NCI-H2196 treated with DMSO at 0.1 percent for 48 hours (cell line): Measurements from ENCODE around the gene MITD1.
"Not testable (repeated sequence)": the region's sequence is repeated elsewhere in the genome, so short reads cannot be mapped to it uniquely, and the experiment has no call there.

ENCODE experiments used
- DNase-seq: peaks from one replicate; lab custom pipeline; 2025; ENCODE audit not compliant: unreplicated experiment; lab: John Stamatoyannopoulos, UW

The MITD1 gene

DNA sequence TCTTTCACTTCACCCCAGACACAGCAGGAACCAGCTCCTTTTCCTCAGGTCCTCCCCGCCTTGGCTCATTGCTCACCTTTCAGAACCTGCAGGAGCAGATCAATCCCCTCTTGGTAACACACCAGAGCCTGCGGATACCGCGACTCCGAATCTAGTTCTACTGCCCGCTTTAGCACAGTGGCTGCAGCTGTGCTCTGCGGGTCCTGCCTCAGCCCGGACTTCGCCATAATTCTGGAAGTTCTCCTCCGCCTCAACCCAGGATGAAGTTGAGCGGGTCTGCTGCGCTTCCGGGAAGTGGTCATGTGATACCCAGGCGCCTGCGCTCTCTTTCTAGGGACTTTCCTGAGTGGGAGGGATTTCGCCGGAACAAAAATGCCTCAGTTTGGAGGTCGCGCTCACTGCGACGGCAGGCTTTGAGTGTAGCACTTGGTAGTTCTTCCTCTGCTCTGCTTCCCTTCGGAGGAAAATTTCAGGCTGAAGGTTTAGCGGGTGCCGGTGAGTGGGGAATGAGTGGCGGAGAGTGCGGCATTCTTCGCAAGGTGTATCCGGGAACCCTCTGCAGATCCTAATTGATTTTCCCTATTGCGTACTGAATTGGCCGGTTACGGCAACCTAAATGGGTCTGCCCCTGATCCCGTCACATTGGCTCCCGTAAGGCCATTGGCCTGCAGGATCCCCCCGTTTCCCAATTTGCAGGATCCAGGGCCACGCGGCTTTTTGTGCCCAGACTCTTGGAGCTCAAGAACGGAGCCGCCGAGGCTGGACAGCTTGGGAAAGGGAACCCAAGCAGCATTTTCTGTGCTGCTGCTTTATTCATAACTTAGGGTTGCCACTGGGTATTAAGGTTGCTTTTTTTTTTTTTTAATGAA, at the start of gene MITD1, which contains the start of gene MRPL30:
MITD1 (minus strand) TSS at position 304 of the 869 bp plus-strand sequence; CDS start at position 227, 77 bp downstream.
MRPL30 (plus strand) TSS at position 430 of the 869 bp plus-strand sequence. CDS start 5,020 bp downstream, outside the sequence.
- peak; percentile 93 for DNase-seq

DNA sequence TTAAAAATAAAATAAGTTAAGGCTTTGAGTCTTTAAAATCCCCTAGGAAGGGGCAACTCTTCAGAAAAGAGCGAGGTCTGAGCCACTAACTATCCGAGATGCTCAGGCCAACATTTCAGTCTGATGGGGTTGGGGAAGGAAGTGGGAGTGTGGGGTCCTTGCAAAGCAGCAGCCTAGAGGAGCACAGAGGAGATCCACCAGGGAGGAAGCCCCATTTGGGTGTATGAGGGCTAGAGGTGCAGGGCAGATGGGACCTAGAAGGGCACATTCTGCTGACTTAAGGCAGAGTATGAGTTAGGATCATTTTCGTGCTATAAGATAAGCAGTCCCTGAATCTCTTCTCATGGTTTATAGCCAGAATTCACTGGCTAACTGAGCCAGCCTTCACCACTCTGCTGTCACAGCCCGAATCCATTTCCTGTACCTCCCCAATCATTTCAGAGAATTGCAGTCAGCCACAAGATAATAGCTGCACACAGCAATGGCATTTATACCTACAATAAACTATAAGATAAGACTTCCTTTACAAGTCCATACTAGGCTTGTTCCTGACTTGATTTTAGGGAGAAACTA, 37.2 kb upstream of the MITD1 start:
- DNase-seq = no peak

DNA sequence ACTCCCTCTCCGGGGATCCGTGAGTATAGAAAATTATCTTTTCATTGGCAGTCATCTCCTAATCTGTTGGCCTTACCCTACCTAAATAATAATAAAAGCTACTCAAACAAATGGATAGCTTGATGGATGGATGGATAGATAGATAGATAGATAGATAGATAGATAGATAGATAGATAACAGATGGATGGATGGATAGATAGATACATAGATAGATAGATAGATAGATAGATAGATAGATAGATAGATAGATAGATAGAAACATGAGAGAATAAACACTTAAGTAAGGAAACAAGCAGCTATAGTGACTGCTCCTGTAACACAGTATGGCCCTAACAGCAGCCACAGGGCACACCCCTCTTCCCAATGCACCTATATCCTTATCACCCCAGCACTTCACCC, 35.2 kb upstream of the MITD1 start:
- no peak for DNase-seq

DNA sequence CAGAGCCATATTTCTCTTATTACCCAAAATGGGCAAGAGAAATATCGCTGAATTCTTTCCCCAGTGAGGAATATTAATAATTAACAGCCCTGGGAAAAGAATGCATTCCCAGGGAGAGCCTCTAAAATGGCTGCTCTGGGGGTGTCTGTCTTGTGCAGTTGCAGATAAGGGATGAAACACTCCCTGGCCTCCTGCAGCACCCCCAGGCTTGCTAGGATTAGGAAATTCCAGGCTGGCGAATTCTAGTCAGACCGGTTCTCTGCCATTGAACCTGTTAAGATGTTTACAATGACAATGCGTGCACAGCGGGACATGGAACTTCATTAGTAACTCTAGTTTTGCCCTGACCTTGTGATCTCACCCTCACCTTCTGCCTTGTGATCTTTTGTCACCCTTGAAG, 24.6 kb upstream of the MITD1 start:
- DNase-seq = no peak

DNA sequence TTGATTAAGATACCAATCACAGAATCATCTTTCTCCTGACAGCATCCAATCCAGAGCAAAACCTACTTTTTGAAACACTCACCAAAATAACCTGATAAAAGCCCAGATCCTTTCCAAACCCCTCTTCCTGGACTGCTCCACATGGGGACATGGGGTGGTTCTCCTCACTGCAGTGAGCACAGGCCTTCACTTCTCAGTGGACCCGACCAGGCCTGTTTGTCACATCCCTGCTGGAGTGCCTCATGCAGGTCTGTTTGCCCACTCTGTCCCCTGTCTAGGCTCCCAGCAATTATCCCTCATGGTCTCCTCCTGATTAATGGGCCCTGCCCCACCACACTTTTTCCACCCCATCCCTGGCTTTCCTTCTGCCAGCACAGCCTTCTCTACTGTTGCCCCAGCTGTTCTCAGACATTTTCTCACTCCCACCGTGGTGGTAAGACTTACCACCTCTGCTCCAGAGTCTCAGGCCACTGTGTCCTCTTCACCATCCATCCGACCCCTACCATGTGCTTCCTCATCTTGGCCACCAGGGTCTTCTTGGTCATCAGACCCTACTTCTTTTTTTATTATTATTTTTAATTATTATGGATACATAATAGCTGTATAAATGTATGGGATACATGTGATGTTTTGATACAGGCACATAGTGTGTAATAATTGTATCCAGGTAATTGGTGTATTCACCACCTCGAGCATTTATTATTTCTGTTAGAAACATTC, 21.3 kb upstream of the MITD1 start:
- no peak for DNase-seq

DNA sequence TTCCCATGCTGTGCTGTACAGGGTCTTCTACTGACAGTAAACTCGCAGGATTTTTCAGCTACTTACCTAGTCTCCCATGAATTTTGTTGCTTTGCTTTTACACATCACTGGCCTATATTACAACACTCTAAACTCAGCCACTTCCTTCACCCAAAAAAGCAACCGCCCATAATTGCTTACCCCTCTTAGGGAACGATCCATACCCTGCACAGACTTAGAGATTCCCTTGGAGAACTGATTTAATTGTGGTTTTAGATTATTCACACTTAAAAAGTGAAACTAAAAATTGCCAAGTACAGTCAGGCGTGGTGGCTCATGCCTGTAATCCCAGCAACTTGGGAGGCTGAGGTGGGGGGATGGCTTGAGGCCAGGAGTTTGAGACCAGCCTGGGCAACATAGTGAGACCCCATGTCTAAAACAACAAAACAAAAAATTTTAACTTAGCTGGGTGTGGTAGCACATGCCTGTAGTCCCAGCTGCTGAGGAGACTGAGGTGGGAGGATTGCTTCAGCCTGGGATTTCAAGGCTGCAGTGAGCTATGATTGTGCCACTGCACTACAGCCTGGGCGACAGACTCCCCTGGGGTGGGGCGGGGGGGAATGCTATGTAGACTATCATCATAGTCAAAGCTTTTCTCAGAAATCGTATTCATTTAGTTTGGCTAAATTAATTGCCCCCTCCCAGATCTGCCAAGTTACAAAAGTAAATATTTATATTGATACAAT, 19.4 kb upstream of the MITD1 start:
- no peak for DNase-seq

DNA sequence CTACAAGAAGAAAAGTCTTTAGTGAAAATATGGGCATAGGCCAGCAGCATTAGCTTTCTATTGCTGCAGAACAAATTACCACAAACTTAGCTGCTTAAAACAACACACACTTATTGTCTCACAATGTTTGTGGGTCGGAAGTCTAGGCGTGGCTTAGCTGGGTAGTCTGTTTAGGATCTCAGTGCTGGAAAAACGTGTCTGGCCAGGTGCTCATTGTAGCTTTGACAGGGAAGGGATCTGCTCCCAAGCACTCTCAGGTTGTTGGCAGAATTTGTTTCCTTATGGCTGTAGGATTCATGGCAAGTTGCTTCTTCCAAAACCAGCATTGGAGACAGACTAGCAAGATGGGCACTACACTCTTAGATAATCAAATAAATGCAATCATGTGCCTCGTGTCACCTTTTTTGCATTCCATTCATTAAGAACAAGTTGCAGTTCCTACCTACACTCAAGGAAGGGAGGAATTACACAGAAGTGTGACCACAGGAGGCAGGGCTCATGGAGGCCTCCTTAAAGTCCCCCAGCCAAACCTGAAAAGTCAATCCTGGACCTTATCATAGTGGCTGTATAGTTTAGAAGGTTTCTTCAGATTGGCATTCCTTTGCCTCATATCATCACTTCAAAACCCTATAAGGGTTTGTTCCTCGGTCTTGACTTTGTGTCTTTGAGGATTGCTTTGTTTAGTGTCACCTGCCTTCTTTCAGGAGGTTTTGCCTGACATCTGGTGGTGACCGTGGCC, 17.4 kb upstream of the MITD1 start:
- no peak for DNase-seq

DNA sequence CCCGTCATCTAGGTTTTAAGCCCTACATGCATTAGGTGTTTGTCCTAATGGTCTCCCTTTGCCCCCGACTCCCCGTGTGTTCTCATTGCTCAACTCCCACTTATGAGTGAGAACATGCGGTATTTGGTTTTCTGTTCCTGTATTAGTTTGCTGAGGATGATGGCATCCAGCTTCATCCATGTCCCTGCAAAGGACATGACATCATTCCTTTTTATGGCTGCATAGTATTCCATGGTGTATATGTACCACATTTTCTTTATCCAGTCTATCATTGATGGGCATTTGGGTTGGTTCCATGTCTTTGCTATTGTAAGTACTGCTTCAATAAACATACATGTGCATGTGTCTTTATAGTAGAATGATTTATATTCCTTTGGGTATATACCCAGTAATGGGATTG, 11.5 kb upstream of the MITD1 start:
- DNase-seq = not testable (repeated sequence)

DNA sequence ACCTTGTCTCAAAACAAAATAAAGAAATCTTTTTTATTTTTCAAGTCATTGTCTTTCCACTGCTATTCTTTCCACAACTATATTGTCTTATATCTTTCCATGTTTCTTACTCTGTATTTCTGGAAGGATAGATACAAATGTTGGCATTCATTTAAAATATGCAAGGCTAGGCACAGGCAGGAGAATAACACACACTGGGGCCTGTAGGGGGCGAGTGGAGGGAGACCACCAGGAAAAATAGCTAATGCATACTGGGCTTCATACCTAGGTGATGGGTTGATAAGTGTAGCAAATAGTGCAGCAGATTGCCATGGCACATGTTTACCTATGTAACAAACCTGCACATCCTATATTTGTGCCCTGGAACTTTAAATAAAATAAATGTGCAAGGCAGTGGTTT, 9.7 kb upstream of the MITD1 start:
- DNase-seq = no peak

DNA sequence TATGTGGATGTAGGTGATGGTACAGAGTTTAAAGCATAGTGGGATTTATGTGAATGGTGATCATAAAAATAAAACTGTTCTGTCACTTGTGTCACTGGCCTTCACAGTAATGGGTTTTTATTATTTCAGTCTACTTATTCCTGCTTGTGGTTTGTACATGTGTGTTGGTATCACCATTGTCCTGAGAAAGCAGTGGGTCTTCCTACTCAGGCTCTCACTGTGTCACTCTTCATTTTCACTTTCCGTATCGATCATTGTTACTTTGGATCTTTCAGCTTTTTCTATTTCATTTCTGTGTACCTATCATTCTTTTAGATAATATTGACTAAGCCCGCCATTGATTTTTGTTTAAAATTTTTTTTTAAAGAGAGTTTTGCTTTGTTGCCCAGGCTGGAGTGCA, 7.5 kb upstream of the MITD1 start:
- DNase-seq = no peak

DNA sequence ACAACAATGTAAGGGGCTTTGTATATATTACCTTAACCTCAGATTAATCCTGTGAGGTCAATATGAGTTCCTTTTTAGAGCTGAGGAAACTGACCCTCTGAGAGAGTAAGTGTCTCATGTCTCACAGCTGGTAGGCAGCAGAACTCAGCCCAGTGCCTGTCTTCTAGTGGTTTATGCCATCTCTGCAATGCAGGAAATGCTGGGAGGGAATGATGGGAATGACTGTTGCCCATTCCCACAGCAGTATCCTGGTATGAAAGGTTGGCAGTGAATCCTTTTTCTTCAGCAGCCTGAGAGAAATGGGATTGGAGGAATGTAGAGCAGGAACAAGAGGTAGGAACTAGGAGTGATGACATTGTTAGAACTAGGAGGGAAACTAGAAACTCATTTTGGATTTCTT, 6.2 kb upstream of the MITD1 start:
- no peak for DNase-seq

DNA sequence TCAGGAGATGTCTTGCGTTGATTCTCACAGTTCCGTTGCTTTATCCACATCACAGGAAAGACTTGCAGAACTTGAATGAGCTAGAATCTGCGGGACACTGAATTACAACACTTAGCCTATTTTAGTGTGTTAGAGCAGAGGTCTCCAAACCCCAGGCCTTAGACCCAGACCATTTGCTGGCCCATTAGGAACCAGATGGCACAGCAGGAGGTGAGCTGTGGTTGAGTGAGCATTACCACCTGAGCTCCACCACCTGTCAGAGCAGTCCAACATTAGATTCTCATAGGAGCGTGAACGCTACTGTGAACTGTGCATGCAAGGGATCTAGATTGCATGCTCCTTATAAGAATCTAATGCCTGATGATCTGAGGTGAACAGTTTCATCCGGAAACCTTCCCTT, 4.0 kb upstream of the MITD1 start:
- DNase-seq = no peak

DNA sequence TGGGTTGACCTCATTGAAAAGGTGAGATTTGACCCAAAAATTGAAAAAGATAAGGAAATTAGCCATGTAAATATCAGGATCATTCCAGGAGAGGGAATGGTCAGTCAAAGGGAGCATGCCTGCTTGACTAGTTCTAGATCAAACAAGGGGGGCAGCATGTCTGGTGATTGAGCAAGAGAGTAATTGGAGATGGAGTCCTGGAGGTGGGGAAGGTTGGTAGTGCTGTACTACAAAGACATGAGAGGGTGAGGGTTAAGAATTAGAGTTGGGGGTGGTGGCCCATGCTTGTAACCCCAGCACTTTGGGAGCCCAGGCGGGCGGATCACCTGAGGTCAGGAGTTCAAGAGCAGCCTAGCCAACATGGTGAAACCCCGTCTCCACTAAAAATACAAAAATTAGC, 2.2 kb upstream of the MITD1 start:
- no peak for DNase-seq

DNA sequence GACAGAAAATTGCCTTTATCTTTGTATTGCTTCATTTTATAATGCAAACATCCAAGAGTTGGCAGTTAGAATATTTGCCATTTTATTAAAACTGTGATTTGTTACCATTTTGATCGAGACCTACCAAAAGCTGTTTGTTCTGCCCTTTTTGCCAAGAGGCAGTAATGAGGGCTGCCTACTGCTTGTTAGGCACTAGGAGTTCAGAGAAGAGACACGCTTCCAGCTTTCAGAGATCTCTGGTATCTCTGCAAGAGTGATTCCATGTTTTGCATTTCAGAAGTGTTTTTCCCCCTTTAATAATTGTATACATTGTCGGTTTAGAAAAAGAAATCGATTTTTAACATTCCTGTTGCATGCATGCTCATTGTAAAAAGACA, 754 bp upstream of the MITD1 start:
- DNase-seq = no peak

DNA sequence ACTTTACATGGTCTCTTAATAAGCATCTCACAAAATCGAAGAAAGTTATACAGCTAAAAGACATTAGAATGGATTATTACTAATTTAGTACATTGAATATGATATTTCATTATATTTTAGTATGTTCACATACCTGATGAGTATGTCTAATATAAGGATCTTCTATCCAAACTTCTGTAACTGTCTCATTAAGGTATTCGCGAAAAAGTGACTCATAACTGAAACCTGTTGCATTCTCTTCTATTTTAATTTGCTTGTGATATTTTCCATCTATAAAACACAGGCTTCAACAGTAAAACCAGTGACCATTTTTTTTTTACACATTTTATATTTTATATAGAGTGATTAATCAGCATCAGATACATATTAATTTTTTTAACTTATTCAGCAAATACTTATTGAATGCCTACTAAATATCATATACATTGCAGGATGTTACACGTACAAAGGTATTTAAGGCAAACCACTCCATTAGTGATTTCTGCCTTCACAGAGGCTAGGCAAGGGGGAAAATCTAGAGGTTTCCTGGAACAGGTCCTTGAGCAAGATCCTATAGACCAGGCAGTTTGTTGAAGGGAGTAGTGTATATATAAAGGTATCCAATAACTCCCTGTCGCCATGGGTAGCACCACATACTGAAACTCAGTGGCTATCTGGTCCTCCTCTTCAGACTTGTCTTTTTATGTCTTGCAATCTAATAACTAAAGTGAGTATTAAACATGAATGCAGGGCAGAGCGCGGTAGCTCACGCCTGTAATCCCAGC, 9.3 kb downstream of the MITD1 start:
- DNase-seq = no peak

DNA sequence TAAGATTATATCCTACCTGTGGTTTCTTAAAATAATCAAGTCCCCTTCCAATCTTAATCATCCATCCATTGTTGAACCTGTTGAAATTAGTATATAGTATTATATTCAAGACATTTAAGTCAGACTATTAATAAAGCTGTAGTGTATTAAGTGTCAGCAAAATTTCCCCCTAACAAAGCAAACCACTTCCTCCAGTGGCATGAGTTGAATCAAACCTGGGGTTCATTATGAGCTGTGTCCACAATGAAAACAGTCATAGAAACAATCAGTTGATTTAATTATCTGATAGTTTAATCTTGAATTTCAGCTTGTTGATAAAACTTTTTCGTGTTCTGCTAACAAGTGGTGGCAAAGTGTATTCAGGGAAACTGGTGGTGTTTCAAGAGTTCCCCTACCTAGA, 11.3 kb downstream of the MITD1 start:
- no peak for DNase-seq

DNA sequence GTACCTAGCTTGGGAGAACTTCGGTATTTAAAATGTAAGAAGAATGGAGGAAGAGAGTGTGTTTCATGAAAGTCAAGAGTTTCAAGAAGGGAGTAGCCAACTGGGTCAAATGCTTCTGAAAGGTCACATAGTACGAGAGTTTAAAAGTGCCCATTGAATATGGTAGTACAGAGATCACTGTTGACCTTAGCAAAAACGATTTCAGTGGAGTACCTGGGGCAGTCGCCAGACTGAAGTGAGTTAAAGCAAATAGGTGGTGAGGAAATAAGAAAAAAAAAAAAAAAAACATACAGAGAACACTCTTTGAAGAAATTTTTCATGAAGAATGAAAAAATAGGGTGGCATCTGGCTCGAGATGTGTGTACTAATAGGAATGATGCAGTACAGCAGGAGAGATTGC, 14.6 kb downstream of the MITD1 start:
- no peak for DNase-seq

DNA sequence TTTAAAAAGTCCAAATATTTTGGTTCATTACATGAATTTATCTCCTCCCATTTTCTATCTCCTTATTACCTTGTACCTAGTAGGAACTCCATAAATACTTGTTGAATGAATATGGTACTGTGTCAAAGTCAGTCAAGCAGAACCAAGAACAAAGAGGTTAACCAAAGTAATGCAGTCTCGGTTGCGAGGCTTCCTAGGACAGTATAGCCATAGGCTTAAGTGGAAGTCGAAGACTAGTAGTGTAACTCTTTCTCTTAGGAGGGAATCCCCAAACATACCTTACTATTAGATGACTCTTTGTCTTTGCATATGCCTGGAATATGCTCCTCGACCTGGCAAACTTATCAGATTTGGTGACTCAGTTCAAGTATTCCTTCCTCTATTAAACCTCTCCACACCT, 21.3 kb downstream of the MITD1 start:
- no peak for DNase-seq

DNA sequence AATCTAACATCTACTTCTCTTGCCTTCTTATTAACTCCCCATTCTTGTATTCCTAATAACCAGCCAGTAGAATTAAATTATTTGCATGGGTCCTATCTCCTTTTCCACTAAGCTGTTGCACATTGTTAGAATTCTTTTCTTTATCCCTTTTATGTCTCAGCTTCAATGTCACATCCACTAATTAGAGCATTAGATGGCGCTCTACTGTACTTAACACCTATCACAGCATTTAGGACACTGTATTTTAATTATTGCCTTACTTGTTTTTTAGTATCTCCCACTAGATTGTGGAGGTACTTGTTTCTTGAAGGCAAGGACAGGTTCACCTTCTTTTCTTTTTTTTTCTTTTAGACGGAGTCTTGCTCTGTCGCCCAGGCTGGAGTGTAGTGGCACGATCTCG, 22.3 kb downstream of the MITD1 start:
- DNase-seq = no peak

DNA sequence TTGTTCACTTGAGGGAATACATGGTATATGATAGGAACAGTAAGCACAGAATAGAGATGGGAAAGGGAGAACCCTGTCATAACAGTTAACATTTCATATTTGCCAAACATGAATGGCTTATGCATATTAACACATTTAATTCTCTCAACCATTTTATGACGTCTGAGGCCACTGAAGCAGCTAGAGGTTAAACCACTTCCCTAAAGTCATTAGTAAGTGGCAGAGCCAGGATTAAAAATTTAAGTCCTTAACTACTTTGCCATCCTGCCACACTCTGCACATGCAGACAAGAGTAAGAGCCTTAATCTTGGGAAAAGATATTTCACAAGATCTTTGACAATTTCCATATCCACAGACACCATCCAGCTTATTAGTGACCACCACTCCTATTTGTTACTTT, 24.0 kb downstream of the MITD1 start:
- DNase-seq = no peak
